ENCODE measurements around the gene ALPI.
"Not testable (repeated sequence)": the region's sequence is repeated elsewhere in the genome, so short reads cannot be mapped to it uniquely, and the experiment has no call there.

ALPI gene

GRCh38 chr2:232421189-232421785 is 34.7 kb upstream of the ALPI start:
- peak; percentile 18 for DNase-seq (ENCODE audit: low spot score)

GRCh38 chr2:232422051-232422450 is 33.9 kb upstream of the ALPI start:
- peak; percentile 1 for DNase-seq (ENCODE audit: low spot score)

- not testable (repeated sequence) for DNase-seq (ENCODE audit: low spot score)
Observed at GRCh38 chr2:232422996-232423395, 33.0 kb upstream of the ALPI start.

GRCh38 chr2:232423407-232423806 is 32.5 kb upstream of the ALPI start:
- DNase-seq (ENCODE audit: low spot score), result not testable (repeated sequence)

- DNase-seq (ENCODE audit: low spot score), result peak; percentile 8
Observed at GRCh38 chr2:232431705-232432590, 24.0 kb upstream of the ALPI start.

- peak; percentile 10 for DNase-seq (ENCODE audit: low spot score)
Observed at GRCh38 chr2:232432598-232433184, 23.3 kb upstream of the ALPI start.

GRCh38 chr2:232433622-232434021 is 22.3 kb upstream of the ALPI start:
- DNase-seq (ENCODE audit: low spot score), result peak; percentile 10

- peak; percentile 6 for DNase-seq (ENCODE audit: low spot score)
Observed at GRCh38 chr2:232434091-232434490, 21.9 kb upstream of the ALPI start.

GRCh38 chr2:232434563-232435374 is 21.2 kb upstream of the ALPI start:
- DNase-seq (ENCODE audit: low spot score), result peak; percentile 9

GRCh38 chr2:232435375-232435648 is 20.6 kb upstream of the ALPI start:
- peak; percentile 9 for DNase-seq (ENCODE audit: low spot score)

GRCh38 chr2:232435805-232436204 is 20.1 kb upstream of the ALPI start:
- DNase-seq (ENCODE audit: low spot score), result peak; percentile 3

GRCh38 chr2:232436381-232437194 is 19.4 kb upstream of the ALPI start:
- peak; percentile 8 for DNase-seq (ENCODE audit: low spot score)

GRCh38 chr2:232437195-232437571 is 18.8 kb upstream of the ALPI start:
- peak; percentile 3 for DNase-seq (ENCODE audit: low spot score)

GRCh38 chr2:232438091-232438490 is 17.9 kb upstream of the ALPI start:
- DNase-seq (ENCODE audit: low spot score), result no peak

- DNase-seq (ENCODE audit: low spot score), result peak; percentile 31
Observed at GRCh38 chr2:232438951-232439757, 16.8 kb upstream of the ALPI start.

GRCh38 chr2:232439758-232440135 is 16.2 kb upstream of the ALPI start:
- DNase-seq (ENCODE audit: low spot score), result peak; percentile 37

- peak; percentile 86 for DNase-seq (ENCODE audit: low spot score)
Observed at GRCh38 chr2:232440220-232441018, 15.5 kb upstream of the ALPI start.

- peak; percentile 13 for DNase-seq (ENCODE audit: low spot score)
Observed at GRCh38 chr2:232441147-232441651, 14.8 kb upstream of the ALPI start.

GRCh38 chr2:232441922-232442321 is 14.0 kb upstream of the ALPI start:
- DNase-seq (ENCODE audit: low spot score), result not testable (repeated sequence)

- not testable (repeated sequence) for DNase-seq (ENCODE audit: low spot score)
Observed at GRCh38 chr2:232442431-232442830, 13.5 kb upstream of the ALPI start.
